GM23248 (cell line): ENCODE measurements around the gene NDUFA12. TPM values are rescaled to one million over a fixed set of nuclear protein-coding genes. Genes with fewer than 3 reads are reported as not detected.

Experiments
- DNase-seq: peaks from one replicate; pipeline ENCODE4 v3.0.0-alpha.2; 2015
- H2AFZ ChIP-seq: fragments of 200-600 bp; sonication (generic); 2 replicates; pipeline ENCODE4 v1.6.1; 2016; ENCODE audit warnings: antibody characterized with exemption
- H3F3A ChIP-seq: fragments of 200-600 bp; sonication (generic); 2 replicates; pipeline ENCODE4 v1.6.1; 2016; ENCODE audit warnings: mild to moderate bottlenecking, antibody characterized with exemption, mixed run types; ENCODE audit not compliant: insufficient read depth
- H3K27ac ChIP-seq: fragments of 200-600 bp; sonication (generic); 2 replicates; pipeline ENCODE4 v1.5.1; 2016; ENCODE audit warnings: mild to moderate bottlenecking
- H3K27me3 ChIP-seq: fragments of 200-600 bp; sonication (generic); replicated peaks from 2 replicates; pipeline ENCODE4 v1.6.1; 2016; ENCODE audit warnings: mild to moderate bottlenecking; ENCODE audit not compliant: insufficient read depth
- H3K36me3 ChIP-seq: fragments of 200-600 bp; sonication (generic); 2 replicates; pipeline ENCODE4 v1.6.1; 2016; ENCODE audit warnings: low read depth, mild to moderate bottlenecking
- H3K4me1 ChIP-seq: fragments of 200-600 bp; sonication (generic); 2 replicates; pipeline ENCODE4 v1.6.1; 2016; ENCODE audit warnings: mild to moderate bottlenecking; ENCODE audit not compliant: insufficient read depth
- H3K4me2 ChIP-seq: fragments of 200-600 bp; sonication (generic); one replicate; pipeline ENCODE4 v1.6.1; 2016; ENCODE audit warnings: mild to moderate bottlenecking; ENCODE audit not compliant: unreplicated experiment
- H3K4me3 ChIP-seq: fragments of 200-600 bp; sonication (generic); 2 replicates; pipeline ENCODE4 v1.5.1; 2016; ENCODE audit warnings: mild to moderate bottlenecking
- H3K79me2 ChIP-seq: fragments of 200-600 bp; sonication (generic); 2 replicates; pipeline ENCODE4 v1.6.1; 2016; ENCODE audit warnings: mild to moderate bottlenecking; ENCODE audit not compliant: insufficient read depth
- H3K9ac ChIP-seq: fragments of 200-600 bp; sonication (generic); 2 replicates; pipeline ENCODE4 v1.6.1; 2016; ENCODE audit warnings: mild to moderate bottlenecking
- H3K9me2 ChIP-seq: fragments of 200-600 bp; sonication (generic); 2 replicates; pipeline ENCODE4 v1.6.1; 2016; ENCODE audit warnings: mixed run types, mild to moderate bottlenecking, moderate library complexity; ENCODE audit not compliant: insufficient read depth
- H3K9me3 ChIP-seq: fragments of 200-600 bp; sonication (generic); one replicate; pipeline ENCODE4 v1.6.1; 2017; ENCODE audit warnings: low read depth
- H4K20me1 ChIP-seq: fragments of 200-600 bp; sonication (generic); 2 replicates; pipeline ENCODE4 v1.6.0; 2016; ENCODE audit not compliant: insufficient read depth
- EZH2 ChIP-seq: fragments of 200-600 bp; sonication (generic); IDR thresholded peaks from 2 replicates; pipeline ENCODE4 v1.6.1; 2018; ENCODE audit warnings: antibody characterized with exemption, mild to moderate bottlenecking; ENCODE audit not compliant: insufficient read depth, poor library complexity, severe bottlenecking
- EZH2phosphoT487 ChIP-seq: fragments of 200-600 bp; sonication (generic); IDR thresholded peaks from 2 replicates; pipeline ENCODE4 v1.6.1; 2018; ENCODE audit warnings: antibody characterized with exemption, moderate library complexity, mild to moderate bottlenecking, low read depth; ENCODE audit not compliant: insufficient read depth
- WGBS, 2 experiments: methylation state at CpG; one replicate each; pipeline ENCODE4 v1.1.6; 2015 to 2017; ENCODE audit warnings: low lambda C conversion rate in 2 of 2, low coverage in 1 of 2; ENCODE audit errors: missing lambda C conversion rate in 2 of 2; 5-methylcytosine and 5-hydroxymethylcytosine counted together
- in situ Hi-C: fragments of 300-500 bp; cut with MboI; formaldehyde crosslinking; loops from 2 replicates; pipeline ENCODE4 v1.15.0; 2020
- polyA plus RNA-seq: library from polyadenylated mRNA; unstranded; fragments of >200 nt; fragmentation: Nextera tagmentation; extraction: Ambion mirVana; gene quantifications from 2 replicates; pipeline ENCODE4 v1.2.1, GENCODE V29; 2016
- total RNA-seq: library from RNA; depleted of rRNA; stranded (reverse); fragments of >200 nt; shearing (Covaris generic); gene quantifications from 2 replicates; pipeline ENCODE4 v1.2.3, GENCODE V29; 2014

Gene NDUFA12
- total and polyA plus RNA-seq, 2 experiments from 2014 or later: 122 to 169 TPM

DNA sequence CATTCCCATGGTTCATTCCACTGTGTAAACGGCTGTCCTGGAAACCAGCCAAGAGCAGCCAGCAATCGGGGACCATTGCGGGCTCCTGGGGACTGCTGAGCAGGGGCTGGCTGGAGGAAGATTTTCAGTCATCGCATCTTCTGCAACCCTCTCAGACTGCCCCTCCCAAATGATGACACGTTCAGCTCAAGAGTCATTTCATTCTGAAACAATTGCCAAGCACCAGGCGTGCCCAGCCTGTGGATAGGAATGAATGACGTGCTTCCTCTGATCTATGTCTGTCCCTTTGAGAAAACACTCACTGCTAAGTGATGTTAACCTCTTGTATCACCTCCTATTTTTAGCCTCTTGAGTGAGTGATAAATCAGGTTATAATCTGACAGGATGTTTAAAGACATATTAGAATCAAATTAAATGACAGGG lies 62.0 kb downstream of the NDUFA12 start:
- H3F3A ChIP-seq: peaks cover 5% of the 10 kb centered on the region; the same call in 1 of the 2 replicates
- peak overlapping the region; percentile 55 for H2AFZ ChIP-seq
- no peaks in the 10 kb centered on the region for H3K27me3 ChIP-seq
- H3K9me3 ChIP-seq: no peaks in the 10 kb centered on the region
- no peaks in the 10 kb centered on the region for H3K36me3 ChIP-seq
- H3K4me2 ChIP-seq: peak overlapping the region; percentile 11
- 3% methylated on average over 7 of the region's 7 CpGs for WGBS, 2 experiments
- no peaks in the 10 kb centered on the region for H3K79me2 ChIP-seq
- H3K9ac ChIP-seq: peak overlapping the region; percentile 20
- peak overlapping the region; percentile 54 for H3K27ac ChIP-seq
- TF ChIP-seq EZH2phosphoT487: no peak
- TF ChIP-seq EZH2: no peak
- no peak overlapping the region for H3K4me3 ChIP-seq
- no peaks in the 10 kb centered on the region for H4K20me1 ChIP-seq
- peaks cover 13% of the 10 kb centered on the region for H3K4me1 ChIP-seq
- H3K9me2 ChIP-seq: no peaks in the 10 kb centered on the region
- DNase-seq: peak; percentile 98
- in situ Hi-C loops: no loop called here

DNA sequence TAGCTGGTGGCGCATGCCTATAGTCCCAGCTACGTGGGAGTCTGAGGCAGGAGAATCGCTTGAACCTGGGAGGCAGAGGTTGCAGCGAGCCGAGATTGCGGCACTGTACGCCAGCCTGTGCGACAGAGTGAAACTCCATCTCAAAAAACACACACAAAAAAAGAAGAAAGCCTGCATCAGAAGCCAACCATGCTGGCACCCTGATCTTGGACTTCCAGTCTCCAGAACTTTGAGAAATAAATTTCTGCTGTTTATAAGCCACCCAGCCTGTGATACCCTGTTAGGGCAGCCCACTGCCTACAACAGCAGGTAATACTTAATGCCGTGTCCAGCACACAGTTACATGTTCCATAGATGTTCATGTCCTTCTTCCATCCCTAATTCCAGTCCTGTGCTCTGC lies 62.7 kb downstream of the NDUFA12 start:
- no peaks in the 10 kb centered on the region for H3K9me3 ChIP-seq
- H3K4me1 ChIP-seq: peaks cover 13% of the 10 kb centered on the region
- H3K4me2 ChIP-seq: no peak overlapping the region
- peak overlapping the region; percentile 33 for H3K27ac ChIP-seq
- in situ Hi-C loops: no loop called here
- H3K27me3 ChIP-seq: no peaks in the 10 kb centered on the region
- no peaks in the 10 kb centered on the region for H3K79me2 ChIP-seq
- no peak for TF ChIP-seq EZH2phosphoT487
- TF ChIP-seq EZH2: no peak
- H4K20me1 ChIP-seq: no peaks in the 10 kb centered on the region
- no peak for DNase-seq
- H3K9ac ChIP-seq: peak overlapping the region; percentile 20; the same call in 1 of the 2 replicates
- WGBS, 2 experiments: 91 to 93% methylated on average over 9 of the region's 9 CpGs
- H2AFZ ChIP-seq: peak overlapping the region; percentile 55
- peaks cover 5% of the 10 kb centered on the region; the same call in 1 of the 2 replicates for H3F3A ChIP-seq
- no peaks in the 10 kb centered on the region for H3K9me2 ChIP-seq
- no peak overlapping the region for H3K4me3 ChIP-seq
- no peaks in the 10 kb centered on the region for H3K36me3 ChIP-seq

DNA sequence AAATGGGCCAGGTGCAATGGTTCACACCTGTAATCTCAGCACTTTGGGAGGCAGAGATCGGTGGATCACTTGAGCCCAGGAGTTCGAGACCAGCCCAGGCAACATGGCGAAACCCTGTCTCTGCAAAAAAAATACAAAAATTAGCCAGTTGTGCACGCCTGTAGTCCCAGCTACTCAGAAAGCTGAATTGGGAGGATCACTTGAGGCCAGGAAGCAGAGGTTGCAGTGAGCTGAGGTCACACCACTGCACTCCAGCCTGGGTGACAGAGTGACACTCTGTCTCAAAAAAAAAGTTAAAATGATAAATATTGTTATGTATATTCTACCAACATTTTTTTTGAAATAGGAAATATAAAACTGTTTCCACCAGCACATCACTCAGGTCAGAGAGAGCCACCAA lies 64.9 kb downstream of the NDUFA12 start:
- Histone ChIP-seq H3F3A (peaks cover 5% of the 10 kb centered on the region; the same call in 1 of the 2 replicates), H3K27me3 (no peaks in the 10 kb centered on the region), H3K4me3 (no peak overlapping the region), H2AFZ (no peak overlapping the region), H3K36me3 (no peaks in the 10 kb centered on the region), H3K79me2 (no peaks in the 10 kb centered on the region), H3K9me2 (no peaks in the 10 kb centered on the region), H3K9ac (no peak overlapping the region), H3K9me3 (no peaks in the 10 kb centered on the region), H4K20me1 (no peaks in the 10 kb centered on the region), H3K4me1 (peaks cover 13% of the 10 kb centered on the region), H3K27ac (no peak overlapping the region), H3K4me2 (no peak overlapping the region)
- 88 to 98% methylated on average over 4 of the region's 4 CpGs for WGBS, 2 experiments
- DNase-seq: no peak
- in situ Hi-C loops: no loop called here
- no peak for TF ChIP-seq EZH2phosphoT487
- no peak for TF ChIP-seq EZH2

DNA sequence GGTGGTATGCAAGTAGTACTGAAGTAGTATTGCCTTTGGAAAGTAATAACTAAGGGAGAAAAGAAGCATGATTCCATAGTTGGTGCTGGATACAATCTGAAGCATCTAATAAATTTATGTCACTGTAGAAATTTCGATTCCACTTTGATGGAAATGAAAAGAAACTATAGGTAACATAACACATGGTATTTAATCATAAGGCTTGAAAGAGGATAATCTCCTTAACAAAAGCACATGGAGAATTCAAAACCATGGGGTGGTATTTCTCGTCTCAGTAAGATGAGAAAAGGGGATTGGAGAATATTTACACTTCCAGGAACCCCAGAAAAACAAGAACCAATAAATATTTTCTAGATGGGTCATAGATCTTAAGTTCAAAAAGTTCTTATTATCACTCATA lies 72.7 kb downstream of the NDUFA12 start:
- Histone ChIP-seq H3K27ac (no peak overlapping the region), H3K4me2 (no peak overlapping the region), H3K79me2 (no peaks in the 10 kb centered on the region), H2AFZ (no peak overlapping the region), H3K9ac (no peak overlapping the region), H3F3A (no peaks in the 10 kb centered on the region), H3K4me1 (no peaks in the 10 kb centered on the region), H3K4me3 (no peak overlapping the region), H3K36me3 (no peaks in the 10 kb centered on the region), H3K9me2 (no peaks in the 10 kb centered on the region), H4K20me1 (no peaks in the 10 kb centered on the region), H3K9me3 (no peaks in the 10 kb centered on the region), H3K27me3 (no peaks in the 10 kb centered on the region)
- no peak for TF ChIP-seq EZH2
- no peak for TF ChIP-seq EZH2phosphoT487
- no peak for DNase-seq
- 32 to 46% methylated on average over 2 of the region's 2 CpGs for WGBS, 2 experiments
- in situ Hi-C loops: no loop called here

DNA sequence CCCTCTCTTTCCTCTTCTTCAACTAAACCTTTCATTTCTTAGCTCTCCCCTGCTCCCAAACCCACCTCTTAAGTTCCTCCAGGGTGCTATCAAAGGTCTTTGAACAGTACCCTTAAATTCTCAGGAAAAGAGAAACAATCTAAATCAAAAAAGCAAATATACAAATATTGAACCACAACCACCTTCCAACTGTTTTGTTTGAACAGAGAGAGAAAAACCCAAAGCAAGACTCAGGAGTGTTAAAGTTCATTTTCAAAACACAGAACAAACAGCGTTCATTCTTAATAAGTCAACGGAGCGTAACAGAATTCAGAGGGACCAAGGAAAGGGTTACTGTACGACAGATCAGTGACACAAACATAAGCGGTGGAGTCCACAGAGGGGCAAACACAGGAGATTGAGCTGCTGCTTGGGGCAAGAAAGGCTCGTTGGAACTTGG lies 73.3 kb downstream of the NDUFA12 start:
- Histone ChIP-seq H3K9ac (no peak overlapping the region), H3K4me3 (no peak overlapping the region), H3K9me3 (no peaks in the 10 kb centered on the region), H4K20me1 (no peaks in the 10 kb centered on the region), H2AFZ (no peak overlapping the region), H3F3A (no peaks in the 10 kb centered on the region), H3K79me2 (no peaks in the 10 kb centered on the region), H3K27me3 (no peaks in the 10 kb centered on the region), H3K27ac (no peak overlapping the region), H3K9me2 (no peaks in the 10 kb centered on the region), H3K4me1 (no peaks in the 10 kb centered on the region), H3K4me2 (no peak overlapping the region), H3K36me3 (no peaks in the 10 kb centered on the region)
- WGBS, 2 experiments: 48 to 53% methylated on average over 6 of the region's 6 CpGs
- TF ChIP-seq EZH2phosphoT487 (no peak), EZH2 (no peak)
- in situ Hi-C loops: no loop called here
- no peak for DNase-seq
